ENCODE measurements around the gene PALM3.
A peak's percentile ranks its signal among the peaks of the same experiment; 100 is the strongest.

The PALM3 gene

DNA sequence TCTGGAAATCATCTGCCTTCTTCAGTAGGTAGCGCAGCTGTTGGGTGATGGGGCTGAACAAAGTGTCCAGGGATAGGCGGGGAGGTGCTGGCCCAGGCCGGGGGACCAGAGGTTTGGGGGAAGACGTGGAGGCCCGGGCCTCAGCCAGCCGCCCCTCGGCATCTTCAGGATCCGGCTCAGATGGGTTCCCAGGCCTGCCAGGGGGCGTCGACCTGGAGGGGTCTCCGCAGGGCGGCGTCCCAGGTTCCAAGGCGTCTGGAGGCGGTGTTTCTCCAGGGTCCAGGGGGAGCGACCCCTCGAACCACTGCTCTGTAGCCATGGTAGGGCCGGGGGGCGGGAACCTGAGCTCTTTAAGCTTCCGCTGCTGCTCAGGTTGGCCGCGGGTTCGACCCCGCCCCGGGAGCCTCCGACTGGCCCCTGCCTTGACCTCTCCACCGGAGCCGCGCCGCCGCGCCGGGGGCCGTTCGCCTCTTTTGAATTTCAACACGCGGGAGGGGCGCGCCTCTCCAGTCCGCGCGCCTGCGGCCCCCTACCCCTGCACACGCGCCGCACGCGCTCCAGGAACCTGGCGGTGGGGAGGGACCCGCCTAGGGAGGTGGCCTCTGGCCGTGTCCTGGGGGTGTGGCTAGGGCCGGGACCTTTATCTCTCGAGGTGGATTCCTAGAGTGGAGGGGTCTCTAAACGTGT, 23.6 kb upstream of the PALM3 start, which contains the start of gene C19orf67:
Gene C19orf67 (minus strand): TSS at position 475 of the 687 bp plus-strand sequence. CDS start 156 bp downstream, at position 319.
- Histone ChIP-seq H3K4me1 (ENCODE audit: insufficient read depth, low read length, severe bottlenecking) (peaks cover 20% of the 10 kb centered on the region), H2AFZ (ENCODE audit: low read length) (no peak within 1 kb of the TSS), H3K27me3 (ENCODE audit: insufficient read depth, low read length) (no peaks in the 10 kb centered on the region), H3K4me3 (ENCODE audit: low read depth, low read length, poor library complexity, severe bottlenecking) (no peak within 1 kb of the TSS), H3K4me2 (ENCODE audit: low read length) (no peak within 1 kb of the TSS), H3K9ac (ENCODE audit: low read length) (no peak within 1 kb of the TSS), H3K9me2 (ENCODE audit: low read depth, low read length) (no peaks in the 10 kb centered on the region), H3K79me2 (ENCODE audit: insufficient read depth, low read length) (no peaks in the 10 kb centered on the region), H3K36me3 (ENCODE audit: insufficient read depth, low read length) (peaks cover 23% of the 10 kb centered on the region), H3F3A (ENCODE audit: insufficient read depth, low read length) (no peaks in the 10 kb centered on the region), H3K9me3 (ENCODE audit: low read length) (no peaks in the 10 kb centered on the region), H4K20me1 (ENCODE audit: insufficient read depth, low read length) (no peaks in the 10 kb centered on the region), H3K27ac (ENCODE audit: low read depth, low read length, poor library complexity, severe bottlenecking) (no peak within 1 kb of the TSS)
- no peak for TF ChIP-seq EZH2 (IDR thresholded peaks at IDR 0.05; ENCODE audit: borderline replicate concordance, low read length)
- TF ChIP-seq, protein P1, sequence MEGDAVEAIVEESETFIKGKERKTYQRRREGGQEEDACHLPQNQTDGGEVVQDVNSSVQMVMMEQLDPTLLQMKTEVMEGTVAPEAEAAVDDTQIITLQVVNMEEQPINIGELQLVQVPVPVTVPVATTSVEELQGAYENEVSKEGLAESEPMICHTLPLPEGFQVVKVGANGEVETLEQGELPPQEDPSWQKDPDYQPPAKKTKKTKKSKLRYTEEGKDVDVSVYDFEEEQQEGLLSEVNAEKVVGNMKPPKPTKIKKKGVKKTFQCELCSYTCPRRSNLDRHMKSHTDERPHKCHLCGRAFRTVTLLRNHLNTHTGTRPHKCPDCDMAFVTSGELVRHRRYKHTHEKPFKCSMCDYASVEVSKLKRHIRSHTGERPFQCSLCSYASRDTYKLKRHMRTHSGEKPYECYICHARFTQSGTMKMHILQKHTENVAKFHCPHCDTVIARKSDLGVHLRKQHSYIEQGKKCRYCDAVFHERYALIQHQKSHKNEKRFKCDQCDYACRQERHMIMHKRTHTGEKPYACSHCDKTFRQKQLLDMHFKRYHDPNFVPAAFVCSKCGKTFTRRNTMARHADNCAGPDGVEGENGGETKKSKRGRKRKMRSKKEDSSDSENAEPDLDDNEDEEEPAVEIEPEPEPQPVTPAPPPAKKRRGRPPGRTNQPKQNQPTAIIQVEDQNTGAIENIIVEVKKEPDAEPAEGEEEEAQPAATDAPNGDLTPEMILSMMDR (IDR thresholded peaks at IDR 0.05; ENCODE audit: low read length): no peak

DNA sequence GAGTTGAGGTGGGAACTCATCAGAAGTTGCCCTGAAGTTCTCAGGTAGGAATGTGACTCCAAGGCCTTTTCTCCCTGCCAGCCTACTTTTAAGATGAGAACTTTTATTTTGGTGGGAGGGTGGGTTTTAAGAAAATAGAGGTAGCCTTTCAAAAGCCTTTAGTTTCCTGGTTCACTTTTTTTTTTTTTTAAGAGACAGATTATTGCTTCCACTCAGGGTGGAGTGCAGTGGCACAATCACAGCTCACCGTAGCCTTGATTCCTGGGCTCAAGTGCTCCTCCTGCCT, 20.7 kb upstream of the PALM3 start:
- H4K20me1 ChIP-seq (ENCODE audit: insufficient read depth, low read length): no peaks in the 10 kb centered on the region
- no peaks in the 10 kb centered on the region for H3K79me2 ChIP-seq (ENCODE audit: insufficient read depth, low read length)
- no peak overlapping the region for H2AFZ ChIP-seq (ENCODE audit: low read length)
- no peak overlapping the region for H3K27ac ChIP-seq (ENCODE audit: low read depth, low read length, poor library complexity, severe bottlenecking)
- peaks cover 9% of the 10 kb centered on the region; the same call in 1 of the 2 replicates for H3K36me3 ChIP-seq (ENCODE audit: insufficient read depth, low read length)
- no peak overlapping the region for H3K4me2 ChIP-seq (ENCODE audit: low read length)
- no peaks in the 10 kb centered on the region for H3K9me2 ChIP-seq (ENCODE audit: low read depth, low read length)
- no peak overlapping the region for H3K9ac ChIP-seq (ENCODE audit: low read length)
- no peaks in the 10 kb centered on the region for H3K9me3 ChIP-seq (ENCODE audit: low read length)
- no peaks in the 10 kb centered on the region for H3F3A ChIP-seq (ENCODE audit: insufficient read depth, low read length)
- H3K4me3 ChIP-seq (ENCODE audit: low read depth, low read length, poor library complexity, severe bottlenecking): no peak overlapping the region
- no peaks in the 10 kb centered on the region for H3K27me3 ChIP-seq (ENCODE audit: insufficient read depth, low read length)
- H3K4me1 ChIP-seq (ENCODE audit: insufficient read depth, low read length, severe bottlenecking): peaks cover 18% of the 10 kb centered on the region
- no peak for TF ChIP-seq EZH2 (IDR thresholded peaks at IDR 0.05; ENCODE audit: borderline replicate concordance, low read length)
- TF ChIP-seq, protein P1 (IDR thresholded peaks at IDR 0.05; ENCODE audit: low read length): no peak

DNA sequence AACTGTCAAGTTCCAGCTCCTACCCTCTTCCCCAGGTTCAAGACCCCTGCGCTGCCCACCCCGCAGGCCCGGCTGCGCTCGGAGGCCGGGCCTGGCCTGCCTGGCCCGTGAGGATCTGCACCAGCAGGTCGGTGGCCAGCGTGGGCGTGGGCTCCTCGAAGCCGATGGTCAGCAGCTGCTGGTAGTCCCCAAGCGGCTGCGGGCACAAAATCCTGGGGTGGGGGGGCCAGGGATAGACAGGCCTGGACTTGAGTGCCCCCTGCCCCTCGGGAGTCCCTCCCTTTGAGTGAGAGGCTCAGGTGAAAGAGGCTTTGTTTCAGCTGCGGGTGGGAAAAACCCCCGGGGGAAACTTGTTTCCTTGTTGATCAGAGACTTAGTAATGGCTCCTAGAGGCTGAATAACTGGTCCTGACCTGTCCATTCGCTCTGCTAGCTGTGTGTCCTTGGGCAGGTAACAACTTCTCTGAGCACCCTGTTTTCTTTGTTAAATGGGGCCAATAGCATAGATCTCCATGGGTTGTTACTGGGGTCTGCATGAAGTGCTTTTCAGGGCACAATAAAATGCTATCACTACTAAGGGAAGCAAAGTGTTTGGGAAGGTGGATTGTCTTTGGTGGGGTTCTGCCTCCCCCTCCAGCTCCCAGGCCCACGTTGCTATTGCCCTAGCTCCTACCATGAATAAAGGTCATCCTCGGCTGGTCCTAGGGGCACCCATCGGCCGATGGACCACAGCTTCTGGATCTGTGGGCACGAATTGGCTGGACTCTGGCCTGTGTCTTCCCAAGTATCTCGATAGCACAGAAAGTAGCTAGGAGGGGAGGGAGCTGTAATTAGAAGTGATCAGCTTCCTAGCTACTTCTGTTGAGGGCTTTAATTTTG, 20.2 kb upstream of the PALM3 start:
- Histone ChIP-seq H2AFZ (ENCODE audit: low read length) (no peak overlapping the region; the same call in 1 of the 2 replicates), H3K9me3 (ENCODE audit: low read length) (no peaks in the 10 kb centered on the region), H3K9me2 (ENCODE audit: low read depth, low read length) (no peaks in the 10 kb centered on the region), H3K9ac (ENCODE audit: low read length) (peak overlapping the region; percentile 80), H3F3A (ENCODE audit: insufficient read depth, low read length) (no peaks in the 10 kb centered on the region), H3K4me2 (ENCODE audit: low read length) (peak overlapping the region; percentile 99), H3K79me2 (ENCODE audit: insufficient read depth, low read length) (no peaks in the 10 kb centered on the region), H3K4me3 (ENCODE audit: low read depth, low read length, poor library complexity, severe bottlenecking) (peak overlapping the region; percentile 82), H4K20me1 (ENCODE audit: insufficient read depth, low read length) (no peaks in the 10 kb centered on the region), H3K27me3 (ENCODE audit: insufficient read depth, low read length) (no peaks in the 10 kb centered on the region), H3K27ac (ENCODE audit: low read depth, low read length, poor library complexity, severe bottlenecking) (no peak overlapping the region), H3K36me3 (ENCODE audit: insufficient read depth, low read length) (peaks cover 9% of the 10 kb centered on the region; the same call in 1 of the 2 replicates), H3K4me1 (ENCODE audit: insufficient read depth, low read length, severe bottlenecking) (peaks cover 18% of the 10 kb centered on the region)
- TF ChIP-seq, protein P1 (IDR thresholded peaks at IDR 0.05; ENCODE audit: low read length): no peak
- TF ChIP-seq EZH2 (IDR thresholded peaks at IDR 0.05; ENCODE audit: borderline replicate concordance, low read length): no peak

All from OCI-LY1 (cell line).